ENCODE measurements around the gene LIPG.

The LIPG gene

DNA sequence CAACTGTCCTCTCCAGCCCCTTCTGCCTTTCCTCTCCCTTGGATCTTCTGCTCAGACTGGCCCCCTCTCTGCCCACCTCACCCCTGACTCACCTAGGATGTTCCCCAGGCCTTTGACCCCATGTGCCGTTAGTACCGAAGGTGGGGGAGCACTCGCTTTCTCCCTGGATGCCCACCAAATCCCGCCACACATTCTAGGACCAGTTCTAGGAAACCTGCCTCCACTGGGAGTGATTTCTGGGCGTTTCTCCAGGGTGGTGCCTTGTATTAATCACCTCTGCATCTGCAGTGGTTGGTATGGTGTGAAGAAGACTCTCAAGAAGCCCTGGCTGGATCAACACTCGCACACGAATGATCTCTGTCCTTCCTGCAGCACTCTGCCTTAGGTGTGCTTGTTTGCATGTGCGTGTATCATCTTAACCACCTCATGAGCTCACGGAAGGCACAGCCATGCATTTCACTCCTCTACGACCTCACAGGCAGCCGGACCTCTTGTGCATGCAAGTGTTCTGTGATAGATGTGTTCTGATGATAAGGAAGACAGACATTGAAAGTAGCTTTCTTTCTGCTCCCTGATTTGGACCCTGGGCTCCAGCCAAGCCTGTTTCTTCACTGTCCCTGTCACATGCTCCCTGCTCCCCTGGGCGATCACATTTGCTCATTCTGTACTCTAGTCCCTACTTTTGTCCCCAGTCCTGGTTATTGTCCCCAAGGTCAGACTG is 69.4 kb downstream of the LIPG start:
- in situ Hi-C loops (cut with MboI; ENCODE audit: low sequenced_read_pairs), result no loop called here

- in situ Hi-C loops (cut with MboI; ENCODE audit: low sequenced_read_pairs), result no loop called here
Measured at GRCh38 chr18:49632588-49632987, 70.7 kb downstream of the LIPG start.

- in situ Hi-C loops (cut with MboI; ENCODE audit: low sequenced_read_pairs), result no loop called here
Measured at GRCh38 chr18:49638209-49638785, 76.4 kb downstream of the LIPG start.

GRCh38 chr18:49638891-49639557 is 77.2 kb downstream of the LIPG start:
- in situ Hi-C loops (cut with MboI; ENCODE audit: low sequenced_read_pairs), result no loop called here

- in situ Hi-C loops (cut with MboI; ENCODE audit: low sequenced_read_pairs), result no loop called here
Measured at GRCh38 chr18:49639643-49640391, 78.0 kb downstream of the LIPG start.

DNA sequence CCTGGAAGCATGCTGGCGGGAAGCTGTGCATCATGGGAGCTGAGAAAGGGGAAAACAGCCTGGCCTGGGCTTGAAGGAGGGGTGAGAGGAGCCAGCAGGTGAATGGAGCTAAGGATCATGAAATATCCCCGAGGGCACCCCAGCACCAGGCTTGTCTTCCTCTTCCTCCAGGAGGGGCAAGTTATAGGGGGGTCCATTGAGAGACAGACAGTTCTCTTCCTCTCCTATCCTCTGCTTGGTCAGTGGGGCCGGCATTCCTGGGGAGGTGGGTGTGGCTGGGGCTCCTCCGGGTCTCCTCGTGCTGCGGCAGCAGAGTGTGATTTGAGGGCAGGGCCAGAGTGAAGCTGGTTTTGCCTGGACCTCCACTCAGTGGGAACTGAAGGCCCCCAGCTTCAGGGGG is 78.9 kb downstream of the LIPG start:
- in situ Hi-C loops (cut with MboI; ENCODE audit: low sequenced_read_pairs), result no loop called here

DNA sequence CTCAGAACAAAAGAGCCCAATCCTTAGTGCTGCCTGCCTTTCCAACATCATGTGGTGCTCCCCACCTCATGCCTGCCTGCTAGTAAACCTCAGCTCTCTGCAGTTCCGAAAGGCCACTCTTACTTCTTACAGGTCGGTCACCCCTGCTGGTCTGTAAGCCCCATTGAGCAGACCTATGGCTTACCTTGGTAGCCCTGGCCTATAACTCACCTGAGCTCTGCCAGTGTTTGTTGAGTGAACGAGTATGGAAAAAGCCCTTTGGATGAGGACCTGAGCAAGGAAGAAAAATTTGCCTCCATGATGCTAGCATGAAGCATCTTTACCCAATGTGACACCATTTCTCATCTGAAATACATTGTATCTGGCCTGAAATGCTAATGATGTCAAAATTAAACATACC is 83.3 kb downstream of the LIPG start:
- in situ Hi-C loops (cut with MboI; ENCODE audit: low sequenced_read_pairs), result no loop called here

DNA sequence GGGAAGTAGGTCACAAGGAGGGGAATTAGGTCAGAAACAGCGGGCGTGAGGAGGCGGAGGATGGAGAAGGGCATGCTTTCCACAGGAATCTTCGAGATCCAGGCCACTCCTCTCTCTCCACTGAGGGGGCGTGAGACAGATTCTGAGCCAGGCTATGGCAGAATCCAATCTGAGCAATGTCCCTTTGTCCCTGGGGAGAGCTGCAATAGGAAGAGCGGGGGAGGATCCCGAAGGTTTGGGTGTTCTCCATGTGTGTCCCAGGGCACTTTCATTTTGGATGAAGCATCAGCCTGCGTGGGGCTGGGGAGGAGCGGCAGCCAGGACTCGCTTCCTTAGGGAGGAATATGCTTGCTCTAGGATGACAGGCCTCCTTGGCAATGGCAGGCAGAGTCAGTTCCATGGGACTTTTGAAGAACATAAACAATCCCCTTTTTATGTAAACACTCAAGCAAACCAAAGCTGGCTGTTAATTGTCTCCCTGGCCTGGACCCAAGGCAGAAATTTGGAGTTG is 84.0 kb downstream of the LIPG start:
- in situ Hi-C loops (cut with MboI; ENCODE audit: low sequenced_read_pairs), result no loop called here

- in situ Hi-C loops (cut with MboI; ENCODE audit: low sequenced_read_pairs), result no loop called here
Measured at GRCh38 chr18:49646873-49647272, 85.0 kb downstream of the LIPG start.

- in situ Hi-C loops (cut with MboI; ENCODE audit: low sequenced_read_pairs), result no loop called here
Measured at GRCh38 chr18:49647496-49648168, 85.8 kb downstream of the LIPG start.

- in situ Hi-C loops (cut with MboI; ENCODE audit: low sequenced_read_pairs), result no loop called here
Measured at GRCh38 chr18:49648326-49648725, 86.5 kb downstream of the LIPG start.
